HepG2 (cell line): ENCODE measurements around the gene USP19. TPM values are rescaled to one million over a fixed set of nuclear protein-coding genes. Genes with fewer than 3 reads are reported as not detected.

Experiments used
- CC2D1A ChIP-seq: sonication (generic); formaldehyde crosslinking; IDR thresholded peaks from 2 replicates; pipeline ENCODE4 v1.8.1; 2023; ENCODE audit warnings: mild to moderate bottlenecking, missing genetic modification reagents
- GABPA ChIP-seq, 2 experiments: IDR thresholded peaks; 2 replicates each; pipeline ENCODE4 v1.6.1; 2011 to 2016; ENCODE audit warnings: low read depth in 2 of 2, low read length in 1 of 2, missing biosample characterization in 1 of 2, missing genetic modification characterization in 1 of 2
- HDAC6 ChIP-seq: fragments of 200-600 bp; sonication (generic); IDR thresholded peaks from 2 replicates; pipeline ENCODE4 v1.7.0; 2017; ENCODE audit warnings: mild to moderate bottlenecking, antibody characterized with exemption, low read length, low read depth
- HMG20A ChIP-seq: IDR thresholded peaks from 2 replicates; pipeline ENCODE4 v1.6.1; 2016; ENCODE audit warnings: borderline replicate concordance
- HNF4G ChIP-seq, 2 experiments: sonication (generic) in 1 of 2; formaldehyde crosslinking in 1 of 2; IDR thresholded peaks; 2 replicates each; pipeline versions ENCODE4 v1.4.0 to v1.6.1; 2011 to 2020; ENCODE audit warnings: borderline replicate concordance in 2 of 2, low read depth in 2 of 2, mild to moderate bottlenecking in 2 of 2, low read length in 1 of 2, missing genetic modification reagents in 1 of 2, moderate library complexity in 1 of 2
- MAFK ChIP-seq, 2 experiments: IDR thresholded peaks in 1 of 2; conservative IDR thresholded peaks in 1 of 2; 2 replicates each; pipeline ENCODE4 v1.6.1; 2011; ENCODE audit warnings: improper control_type of control experiment in 2 of 2, low read length in 2 of 2
- SUZ12 ChIP-seq: fragments of 150-350 bp; IDR thresholded peaks from 2 replicates; pipeline ENCODE4 v1.6.1; 2014; ENCODE audit warnings: low read depth, low read length
- TBX3 ChIP-seq: fragments of 450-650 bp; IDR thresholded peaks from 2 replicates; pipeline ENCODE4 v1.6.1; 2017; ENCODE audit warnings: antibody characterized with exemption, mild to moderate bottlenecking, inconsistent platforms, borderline replicate concordance
- ZBTB38 ChIP-seq: sonication (generic); formaldehyde crosslinking; IDR thresholded peaks from 2 replicates; pipeline ENCODE4 v1.5.1; 2020; ENCODE audit warnings: mild to moderate bottlenecking, missing genetic modification reagents
- ZFP36L1 ChIP-seq: sonication (generic); formaldehyde crosslinking; IDR thresholded peaks from 2 replicates; pipeline ENCODE4 v1.8.0; 2022; ENCODE audit warnings: mild to moderate bottlenecking, missing genetic modification reagents, moderate library complexity
- ZNF20 ChIP-seq: sonication (generic); formaldehyde crosslinking; IDR thresholded peaks from 2 replicates; pipeline ENCODE4 v1.4.0; 2020; ENCODE audit warnings: mild to moderate bottlenecking, moderate library complexity, missing genetic modification reagents
- ZNF30 ChIP-seq: sonication (generic); formaldehyde crosslinking; IDR thresholded peaks from 2 replicates; pipeline ENCODE4 v1.5.0; 2020; ENCODE audit warnings: mild to moderate bottlenecking, missing genetic modification reagents
- ZNF432 ChIP-seq: sonication (generic); formaldehyde crosslinking; IDR thresholded peaks from 2 replicates; pipeline ENCODE4 v1.5.0; 2020; ENCODE audit warnings: missing genetic modification reagents, mild to moderate bottlenecking, borderline replicate concordance
- ZNF749 ChIP-seq: sonication (generic); formaldehyde crosslinking; IDR thresholded peaks from 2 replicates; pipeline ENCODE4 v1.8.0; 2022; ENCODE audit warnings: mild to moderate bottlenecking, missing genetic modification reagents, moderate library complexity, borderline replicate concordance
- polyA plus RNA-seq, 8 experiments: library from polyadenylated mRNA; depleted of rRNA in 3 of 8; stranded (reverse) in 7 of 8; unstranded in 1 of 8; fragments of >200 nt; fragmentation: Illumina TruSeq in 4 of 8; extraction: Trizol in 4 of 8; gene quantifications; 2 replicates each; pipeline versions ENCODE4 v1.2.1 to v1.2.3, GENCODE V29; 2011 to 2016; ENCODE audit warnings: low read depth in 4 of 8, missing spikeins in 1 of 8, mixed read lengths in 1 of 8; ENCODE audit not compliant: insufficient read depth in 1 of 8
- total RNA-seq, 5 experiments: library from RNA; depleted of rRNA; stranded (reverse); fragments of >200 nt; fragmentation: Illumina TruSeq; extraction: Trizol; gene quantifications; 2 replicates each; pipeline ENCODE4 v1.2.3, GENCODE V29; 2016; ENCODE audit warnings: low read depth in 1 of 5
- TF ChIP-seq, protein P1 (sequence below): sonication (generic); formaldehyde crosslinking; IDR thresholded peaks from 2 replicates; pipeline ENCODE4 v1.4.0; 2020; ENCODE audit warnings: mild to moderate bottlenecking, missing genetic modification reagents
- TF ChIP-seq, protein P2 (sequence below): sonication (generic); formaldehyde crosslinking; IDR thresholded peaks from 2 replicates; pipeline ENCODE4 v1.4.0; 2020; ENCODE audit warnings: missing genetic modification reagents
- TF ChIP-seq, protein P3 (sequence below): sonication (generic); formaldehyde crosslinking; IDR thresholded peaks from 2 replicates; pipeline ENCODE4 v1.4.0; 2020; ENCODE audit warnings: mild to moderate bottlenecking, missing genetic modification reagents
- TF ChIP-seq, protein P4 (sequence below): IDR thresholded peaks from 2 replicates; pipeline ENCODE4 v1.6.1; 2018; ENCODE audit warnings: missing genetic modification reagents, mild to moderate bottlenecking, missing compliant biosample characterization
- TF ChIP-seq, protein P5 (sequence below): sonication (generic); formaldehyde crosslinking; IDR thresholded peaks from 2 replicates; pipeline ENCODE4 v1.9.0; 2021; ENCODE audit warnings: missing genetic modification reagents, mild to moderate bottlenecking, borderline replicate concordance
- TF ChIP-seq, protein P6 (sequence below): sonication (generic); formaldehyde crosslinking; conservative IDR thresholded peaks from 2 replicates; pipeline ENCODE4 v1.8.0; 2022; ENCODE audit warnings: mild to moderate bottlenecking, moderate library complexity, missing genetic modification reagents

USP19 gene
- total and polyA plus RNA-seq, 2 of the 13 experiments (the other 11 are each of a cell fraction or from before 2014, with no cell fraction given) = 28.3 to 31.7 TPM

DNA sequence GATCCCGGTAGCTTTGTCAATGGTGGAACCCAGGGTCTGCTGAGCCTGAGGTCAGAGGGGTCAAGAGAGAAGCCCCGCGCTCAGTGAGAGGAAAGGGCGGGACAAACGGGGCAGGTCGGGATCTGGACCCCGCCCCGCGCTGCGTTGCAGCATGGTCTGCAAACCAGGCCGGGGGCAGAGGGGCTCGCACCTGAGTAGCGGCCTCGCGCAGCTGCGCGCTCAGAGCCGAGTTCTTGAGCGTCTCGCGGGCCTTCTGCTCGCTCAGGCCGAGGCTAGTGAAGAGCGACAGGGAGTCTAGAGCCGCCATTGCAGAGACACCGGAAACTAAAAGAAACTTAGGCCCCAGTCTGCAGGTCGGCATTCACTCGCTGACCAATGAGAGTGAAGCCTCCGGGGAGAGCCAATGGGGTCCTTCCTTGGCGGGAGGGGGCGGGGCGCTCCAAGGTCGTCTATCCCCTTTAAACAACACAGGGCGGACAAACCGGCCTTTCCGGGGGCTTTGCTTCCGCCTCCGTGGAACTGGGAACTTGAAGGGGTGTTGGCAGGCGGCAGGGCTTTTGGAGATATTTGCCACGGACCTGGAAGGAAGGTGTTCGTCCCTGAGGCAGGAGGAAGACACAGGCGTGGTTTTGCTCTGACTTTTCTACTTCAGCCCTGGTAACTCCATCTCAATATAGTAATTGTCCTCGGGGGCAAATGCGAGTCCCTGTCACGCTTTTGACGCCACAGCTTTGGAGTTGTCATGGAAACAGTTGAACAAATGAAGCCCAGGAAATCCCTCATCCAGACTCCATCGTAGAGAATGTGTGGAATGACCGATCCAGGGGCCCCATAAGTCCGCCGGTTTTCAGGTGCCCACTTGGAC is 16.0 kb downstream of the USP19 start, which contains the start of gene QARS1 (continued):
- no peak for TF ChIP-seq SUZ12
- TF ChIP-seq ZNF749 = no peak
- TF ChIP-seq, protein P1, sequence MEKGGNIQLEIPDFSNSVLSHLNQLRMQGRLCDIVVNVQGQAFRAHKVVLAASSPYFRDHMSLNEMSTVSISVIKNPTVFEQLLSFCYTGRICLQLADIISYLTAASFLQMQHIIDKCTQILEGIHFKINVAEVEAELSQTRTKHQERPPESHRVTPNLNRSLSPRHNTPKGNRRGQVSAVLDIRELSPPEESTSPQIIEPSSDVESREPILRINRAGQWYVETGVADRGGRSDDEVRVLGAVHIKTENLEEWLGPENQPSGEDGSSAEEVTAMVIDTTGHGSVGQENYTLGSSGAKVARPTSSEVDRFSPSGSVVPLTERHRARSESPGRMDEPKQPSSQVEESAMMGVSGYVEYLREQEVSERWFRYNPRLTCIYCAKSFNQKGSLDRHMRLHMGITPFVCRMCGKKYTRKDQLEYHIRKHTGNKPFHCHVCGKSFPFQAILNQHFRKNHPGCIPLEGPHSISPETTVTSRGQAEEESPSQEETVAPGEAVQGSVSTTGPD (CRISPR knock-in tag) = no peak
- no peak for TF ChIP-seq HDAC6
- TF ChIP-seq, protein P2, sequence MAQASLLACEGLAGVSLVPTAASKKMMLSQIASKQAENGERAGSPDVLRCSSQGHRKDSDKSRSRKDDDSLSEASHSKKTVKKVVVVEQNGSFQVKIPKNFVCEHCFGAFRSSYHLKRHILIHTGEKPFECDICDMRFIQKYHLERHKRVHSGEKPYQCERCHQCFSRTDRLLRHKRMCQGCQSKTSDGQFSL (CRISPR knock-in tag) = no peak
- TF ChIP-seq GABPA (IDR thresholded peaks at IDR 0.05; ENCODE audit: low read depth, low read length) = peak; percentile 63
- peak; percentile 94 for TF ChIP-seq GABPA (CRISPR knock-in tag; IDR thresholded peaks at IDR 0.05; ENCODE audit: low read depth)
- no peak for TF ChIP-seq CC2D1A (CRISPR knock-in tag)
- no peak; the same call in 1 of the 2 replicates for TF ChIP-seq ZBTB38 (CRISPR knock-in tag)
- no peak for TF ChIP-seq ZNF20
- TF ChIP-seq, protein P3, sequence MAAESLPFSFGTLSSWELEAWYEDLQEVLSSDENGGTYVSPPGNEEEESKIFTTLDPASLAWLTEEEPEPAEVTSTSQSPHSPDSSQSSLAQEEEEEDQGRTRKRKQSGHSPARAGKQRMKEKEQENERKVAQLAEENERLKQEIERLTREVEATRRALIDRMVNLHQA (CRISPR knock-in tag) = no peak
- no peak for TF ChIP-seq TBX3
- no peak for TF ChIP-seq ZFP36L1 (CRISPR knock-in tag)
- no peak for TF ChIP-seq HNF4G (IDR thresholded peaks at IDR 0.05; ENCODE audit: borderline replicate concordance, low read depth, low read length)
- no peak for TF ChIP-seq HNF4G (CRISPR knock-in tag; IDR thresholded peaks at IDR 0.05; ENCODE audit: borderline replicate concordance, low read depth)
- TF ChIP-seq, protein P4, sequence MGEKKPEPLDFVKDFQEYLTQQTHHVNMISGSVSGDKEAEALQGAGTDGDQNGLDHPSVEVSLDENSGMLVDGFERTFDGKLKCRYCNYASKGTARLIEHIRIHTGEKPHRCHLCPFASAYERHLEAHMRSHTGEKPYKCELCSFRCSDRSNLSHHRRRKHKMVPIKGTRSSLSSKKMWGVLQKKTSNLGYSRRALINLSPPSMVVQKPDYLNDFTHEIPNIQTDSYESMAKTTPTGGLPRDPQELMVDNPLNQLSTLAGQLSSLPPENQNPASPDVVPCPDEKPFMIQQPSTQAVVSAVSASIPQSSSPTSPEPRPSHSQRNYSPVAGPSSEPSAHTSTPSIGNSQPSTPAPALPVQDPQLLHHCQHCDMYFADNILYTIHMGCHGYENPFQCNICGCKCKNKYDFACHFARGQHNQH (CRISPR knock-in tag) = no peak; the same call in 1 of the 2 replicates
- TF ChIP-seq MAFK (conservative IDR thresholded peaks at IDR 0.05 in 1 of 2, IDR thresholded peaks at IDR 0.05 in 1 of 2; ENCODE audit: low read length in 2 of 2) = no peak
- TF ChIP-seq, protein P5, sequence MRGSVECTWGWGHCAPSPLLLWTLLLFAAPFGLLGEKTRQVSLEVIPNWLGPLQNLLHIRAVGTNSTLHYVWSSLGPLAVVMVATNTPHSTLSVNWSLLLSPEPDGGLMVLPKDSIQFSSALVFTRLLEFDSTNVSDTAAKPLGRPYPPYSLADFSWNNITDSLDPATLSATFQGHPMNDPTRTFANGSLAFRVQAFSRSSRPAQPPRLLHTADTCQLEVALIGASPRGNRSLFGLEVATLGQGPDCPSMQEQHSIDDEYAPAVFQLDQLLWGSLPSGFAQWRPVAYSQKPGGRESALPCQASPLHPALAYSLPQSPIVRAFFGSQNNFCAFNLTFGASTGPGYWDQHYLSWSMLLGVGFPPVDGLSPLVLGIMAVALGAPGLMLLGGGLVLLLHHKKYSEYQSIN = no peak
- peak; percentile 90; the same call in 1 of the 2 replicates for TF ChIP-seq ZNF30 (CRISPR knock-in tag)
- TF ChIP-seq HMG20A = no peak
- TF ChIP-seq ZNF432 (CRISPR knock-in tag) = no peak
- TF ChIP-seq, protein P6, sequence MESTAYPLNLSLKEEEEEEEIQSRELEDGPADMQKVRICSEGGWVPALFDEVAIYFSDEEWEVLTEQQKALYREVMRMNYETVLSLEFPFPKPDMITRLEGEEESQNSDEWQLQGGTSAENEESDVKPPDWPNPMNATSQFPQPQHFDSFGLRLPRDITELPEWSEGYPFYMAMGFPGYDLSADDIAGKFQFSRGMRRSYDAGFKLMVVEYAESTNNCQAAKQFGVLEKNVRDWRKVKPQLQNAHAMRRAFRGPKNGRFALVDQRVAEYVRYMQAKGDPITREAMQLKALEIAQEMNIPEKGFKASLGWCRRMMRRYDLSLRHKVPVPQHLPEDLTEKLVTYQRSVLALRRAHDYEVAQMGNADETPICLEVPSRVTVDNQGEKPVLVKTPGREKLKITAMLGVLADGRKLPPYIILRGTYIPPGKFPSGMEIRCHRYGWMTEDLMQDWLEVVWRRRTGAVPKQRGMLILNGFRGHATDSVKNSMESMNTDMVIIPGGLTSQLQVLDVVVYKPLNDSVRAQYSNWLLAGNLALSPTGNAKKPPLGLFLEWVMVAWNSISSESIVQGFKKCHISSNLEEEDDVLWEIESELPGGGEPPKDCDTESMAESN = no peak; the same call in 1 of the 2 replicates
